Measurements from ENCODE around the gene LYRM9.

DNA sequence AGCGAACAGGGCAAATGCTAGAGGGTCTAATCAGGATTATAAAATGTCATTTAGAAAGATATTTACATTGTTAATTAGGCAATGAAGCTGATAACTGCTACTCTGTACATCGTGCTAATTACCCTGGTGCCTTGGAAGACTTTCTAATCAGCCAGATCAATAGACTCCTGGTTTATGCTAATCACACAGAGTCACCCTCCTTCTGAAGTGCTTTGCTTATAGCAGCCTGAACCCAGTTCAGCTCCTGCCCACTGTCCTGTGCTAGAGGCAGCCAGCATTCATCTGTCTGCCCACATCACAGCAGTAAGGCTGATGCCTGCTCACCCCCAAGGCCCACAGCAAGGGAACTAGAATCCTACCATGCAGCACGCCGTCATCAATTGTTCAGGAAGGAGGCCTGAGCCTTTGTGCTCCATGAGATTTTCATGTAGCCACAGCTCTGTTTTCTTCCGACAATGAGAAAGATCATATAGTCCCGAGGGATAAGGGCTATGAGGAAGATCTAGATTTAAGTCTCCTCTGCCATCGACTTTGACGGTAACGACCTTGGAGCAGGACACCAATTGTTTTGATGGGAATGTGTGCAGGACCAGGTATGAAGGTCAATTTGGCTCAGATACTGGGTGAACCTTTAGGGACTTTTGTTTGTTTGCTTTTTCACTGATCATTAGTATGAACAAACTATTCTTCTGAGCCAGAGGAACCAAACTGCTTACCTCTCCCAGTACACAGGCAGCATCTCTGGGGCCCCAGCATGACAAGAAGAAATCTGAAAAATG, 12.5 kb upstream of the LYRM9 start:
- TF ChIP-seq, protein P1, sequence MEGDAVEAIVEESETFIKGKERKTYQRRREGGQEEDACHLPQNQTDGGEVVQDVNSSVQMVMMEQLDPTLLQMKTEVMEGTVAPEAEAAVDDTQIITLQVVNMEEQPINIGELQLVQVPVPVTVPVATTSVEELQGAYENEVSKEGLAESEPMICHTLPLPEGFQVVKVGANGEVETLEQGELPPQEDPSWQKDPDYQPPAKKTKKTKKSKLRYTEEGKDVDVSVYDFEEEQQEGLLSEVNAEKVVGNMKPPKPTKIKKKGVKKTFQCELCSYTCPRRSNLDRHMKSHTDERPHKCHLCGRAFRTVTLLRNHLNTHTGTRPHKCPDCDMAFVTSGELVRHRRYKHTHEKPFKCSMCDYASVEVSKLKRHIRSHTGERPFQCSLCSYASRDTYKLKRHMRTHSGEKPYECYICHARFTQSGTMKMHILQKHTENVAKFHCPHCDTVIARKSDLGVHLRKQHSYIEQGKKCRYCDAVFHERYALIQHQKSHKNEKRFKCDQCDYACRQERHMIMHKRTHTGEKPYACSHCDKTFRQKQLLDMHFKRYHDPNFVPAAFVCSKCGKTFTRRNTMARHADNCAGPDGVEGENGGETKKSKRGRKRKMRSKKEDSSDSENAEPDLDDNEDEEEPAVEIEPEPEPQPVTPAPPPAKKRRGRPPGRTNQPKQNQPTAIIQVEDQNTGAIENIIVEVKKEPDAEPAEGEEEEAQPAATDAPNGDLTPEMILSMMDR (IDR thresholded peaks at IDR 0.05), result no peak
- TF ChIP-seq POLR2AphosphoS5 (IDR thresholded peaks at IDR 0.05), result no peak
